BLaER1 (cell line): Measurements from ENCODE around the gene NOL4.
"Not testable (repeated sequence)": the region's sequence is repeated elsewhere in the genome, so short reads cannot be mapped to it uniquely, and the experiment has no call there.

ENCODE experiments used
- H3K27ac ChIP-seq: shearing (Covaris generic); formaldehyde crosslinking; 2 replicates; pipeline ENCODE4 v1.8.1; 2022
- H3K27me3 ChIP-seq: shearing (Covaris generic); formaldehyde crosslinking; 2 replicates; pipeline ENCODE4 v1.8.1; 2022
- H3K36me3 ChIP-seq: shearing (Covaris generic); formaldehyde crosslinking; 2 replicates; pipeline ENCODE4 v1.8.1; 2022
- H3K4me1 ChIP-seq: shearing (Covaris generic); formaldehyde crosslinking; 2 replicates; pipeline ENCODE4 v1.8.1; 2022
- H3K4me2 ChIP-seq: shearing (Covaris generic); formaldehyde crosslinking; 2 replicates; pipeline ENCODE4 v1.8.1; 2022
- H3K4me3 ChIP-seq: shearing (Covaris generic); formaldehyde crosslinking; 2 replicates; pipeline ENCODE4 v1.8.1; 2022
- H3K9ac ChIP-seq: shearing (Covaris generic); formaldehyde crosslinking; 2 replicates; pipeline ENCODE4 v1.8.1; 2022
- H3K9me3 ChIP-seq: shearing (Covaris generic); formaldehyde crosslinking; 2 replicates; pipeline ENCODE4 v1.8.1; 2022
- H4K20me1 ChIP-seq: shearing (Covaris generic); formaldehyde crosslinking; 2 replicates; pipeline ENCODE4 v1.8.1; 2022
- Cebpa-rat ChIP-seq: shearing (Covaris generic); IDR thresholded peaks from 2 replicates; pipeline ENCODE4 v1.8.1; 2022

The NOL4 gene, protein sequence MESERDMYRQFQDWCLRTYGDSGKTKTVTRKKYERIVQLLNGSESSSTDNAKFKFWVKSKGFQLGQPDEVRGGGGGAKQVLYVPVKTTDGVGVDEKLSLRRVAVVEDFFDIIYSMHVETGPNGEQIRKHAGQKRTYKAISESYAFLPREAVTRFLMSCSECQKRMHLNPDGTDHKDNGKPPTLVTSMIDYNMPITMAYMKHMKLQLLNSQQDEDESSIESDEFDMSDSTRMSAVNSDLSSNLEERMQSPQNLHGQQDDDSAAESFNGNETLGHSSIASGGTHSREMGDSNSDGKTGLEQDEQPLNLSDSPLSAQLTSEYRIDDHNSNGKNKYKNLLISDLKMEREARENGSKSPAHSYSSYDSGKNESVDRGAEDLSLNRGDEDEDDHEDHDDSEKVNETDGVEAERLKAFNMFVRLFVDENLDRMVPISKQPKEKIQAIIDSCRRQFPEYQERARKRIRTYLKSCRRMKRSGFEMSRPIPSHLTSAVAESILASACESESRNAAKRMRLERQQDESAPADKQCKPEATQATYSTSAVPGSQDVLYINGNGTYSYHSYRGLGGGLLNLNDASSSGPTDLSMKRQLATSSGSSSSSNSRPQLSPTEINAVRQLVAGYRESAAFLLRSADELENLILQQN

DNA sequence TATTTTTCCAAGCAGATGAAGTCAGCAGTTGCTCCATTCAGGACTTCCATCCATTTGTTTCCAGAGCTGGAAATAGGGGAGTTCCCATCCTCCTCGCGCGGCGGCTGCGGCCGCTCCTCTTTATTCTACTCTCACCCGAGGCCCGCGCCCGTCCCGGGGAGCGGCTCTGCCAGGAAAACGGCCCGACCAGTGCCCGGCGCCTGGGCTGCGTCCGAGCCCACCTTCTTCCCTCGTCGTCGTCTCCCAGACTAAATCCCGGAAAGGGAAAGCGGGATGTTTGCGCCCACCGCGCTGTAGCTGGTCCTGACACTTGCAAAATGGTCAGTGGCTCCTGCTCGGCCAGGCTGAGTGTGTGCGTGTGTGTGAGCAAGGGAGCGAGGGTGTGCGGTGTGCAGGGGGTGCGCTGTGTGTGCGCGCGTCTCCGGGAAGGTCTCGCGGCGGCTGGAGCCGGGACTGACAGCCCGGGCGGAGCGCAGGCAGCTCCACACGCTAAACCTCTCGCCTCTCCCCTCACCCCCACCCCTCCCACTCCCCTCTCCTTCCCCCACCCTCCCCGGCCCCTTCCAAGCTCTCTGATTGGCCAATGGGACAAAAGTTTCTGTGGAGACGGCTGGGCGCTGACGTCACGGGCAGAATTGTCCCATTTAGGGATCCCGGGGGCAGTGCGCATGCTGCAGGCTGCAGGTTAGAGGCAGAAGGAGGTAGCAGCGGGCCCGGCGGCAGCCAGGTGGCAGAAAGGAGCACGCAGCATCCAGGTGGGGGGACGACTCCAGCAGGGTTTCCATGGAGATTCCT is at the start of gene NOL4:
TSS of gene NOL4 (minus strand) at position 491 of the 795 bp plus-strand sequence. CDS start 1,660 bp downstream, outside the sequence.
- TF ChIP-seq Cebpa-rat = no peak
- no peaks in the 10 kb centered on the region for H3K36me3 ChIP-seq
- no peaks in the 10 kb centered on the region for H3K4me1 ChIP-seq
- H4K20me1 ChIP-seq = no peaks in the 10 kb centered on the region
- no peak within 1 kb of the TSS for H3K9ac ChIP-seq
- no peak within 1 kb of the TSS for H3K4me2 ChIP-seq
- H3K27me3 ChIP-seq = no peaks in the 10 kb centered on the region
- peaks cover 28% of the 10 kb centered on the region for H3K9me3 ChIP-seq
- H3K27ac ChIP-seq = no peak within 1 kb of the TSS
- H3K4me3 ChIP-seq = no peak within 1 kb of the TSS

DNA sequence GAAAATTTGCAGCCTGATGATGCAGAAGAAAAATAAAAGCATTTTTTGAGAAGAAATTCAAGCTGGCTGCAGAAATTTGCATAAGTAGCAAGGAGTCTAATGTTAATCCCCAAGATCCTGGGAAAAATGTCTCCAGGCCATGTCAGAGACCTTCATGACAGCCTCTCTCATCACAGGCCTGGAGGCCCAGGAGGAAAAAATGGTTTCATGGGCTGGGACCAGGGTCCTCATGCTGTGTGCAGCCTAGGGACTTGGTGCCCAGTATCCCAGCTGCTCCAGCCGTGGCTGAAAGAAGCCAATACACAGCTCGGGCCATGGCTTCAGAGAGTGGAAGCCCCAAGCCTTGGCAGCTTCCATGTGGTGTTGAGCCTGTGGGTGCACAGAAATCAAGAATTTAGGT is 41.3 kb upstream of the NOL4 start:
- not testable (repeated sequence) for H3K4me2 ChIP-seq, H3K27ac ChIP-seq, H3K9ac ChIP-seq, H4K20me1 ChIP-seq, H3K4me3 ChIP-seq, H3K36me3 ChIP-seq, H3K27me3 ChIP-seq, H3K4me1 ChIP-seq
- peaks cover 24% of the 10 kb centered on the region for H3K9me3 ChIP-seq

DNA sequence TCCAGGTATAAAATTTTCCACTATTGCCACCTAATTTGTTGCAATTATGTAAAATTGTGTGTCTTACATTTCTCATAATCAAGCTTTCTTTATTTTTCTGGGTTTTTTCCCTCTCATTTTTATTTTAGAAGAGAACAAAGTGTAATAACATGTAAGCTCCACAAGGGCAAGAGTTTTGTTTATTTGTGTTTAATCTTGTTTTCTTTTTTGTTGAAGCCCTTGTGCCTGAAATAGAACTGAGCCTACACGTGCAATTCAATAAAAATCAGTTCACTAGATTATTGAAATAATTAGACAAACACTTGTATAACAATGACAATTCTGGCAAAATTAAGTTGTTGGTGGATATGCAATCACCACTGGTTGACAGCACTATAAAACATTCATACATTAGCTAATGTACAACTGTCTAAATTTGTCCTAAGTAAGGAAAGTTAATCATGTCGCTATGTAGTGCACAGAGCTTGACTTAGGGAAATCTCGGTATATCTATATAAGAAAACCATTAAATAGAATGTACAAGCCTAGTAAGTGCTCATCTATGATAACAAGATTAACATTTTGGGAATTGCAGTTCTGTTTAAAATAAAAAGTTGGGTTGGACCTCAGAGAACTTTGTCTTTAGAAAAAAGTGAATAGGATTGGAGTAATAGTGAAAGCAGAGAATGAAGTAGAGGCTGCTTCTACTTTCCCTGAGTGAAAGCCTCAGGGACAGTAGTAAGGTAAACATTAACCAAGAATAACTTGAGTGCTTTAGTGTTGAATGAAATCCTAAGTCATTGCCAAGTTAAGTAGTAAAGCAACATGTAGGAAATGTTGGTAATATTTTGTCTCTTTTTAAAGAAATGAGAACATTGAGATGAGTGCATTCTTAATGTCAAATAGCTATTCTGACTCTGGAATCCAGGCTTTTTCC is 37.4 kb upstream of the NOL4 start:
- H3K9me3 ChIP-seq = peaks cover 24% of the 10 kb centered on the region
- H3K27ac ChIP-seq = no peak overlapping the region
- no peak overlapping the region for H3K4me3 ChIP-seq
- H3K4me1 ChIP-seq = no peaks in the 10 kb centered on the region
- no peaks in the 10 kb centered on the region for H4K20me1 ChIP-seq
- no peak for TF ChIP-seq Cebpa-rat
- H3K36me3 ChIP-seq = no peaks in the 10 kb centered on the region
- no peaks in the 10 kb centered on the region for H3K27me3 ChIP-seq
- H3K9ac ChIP-seq = no peak overlapping the region
- H3K4me2 ChIP-seq = no peak overlapping the region

DNA sequence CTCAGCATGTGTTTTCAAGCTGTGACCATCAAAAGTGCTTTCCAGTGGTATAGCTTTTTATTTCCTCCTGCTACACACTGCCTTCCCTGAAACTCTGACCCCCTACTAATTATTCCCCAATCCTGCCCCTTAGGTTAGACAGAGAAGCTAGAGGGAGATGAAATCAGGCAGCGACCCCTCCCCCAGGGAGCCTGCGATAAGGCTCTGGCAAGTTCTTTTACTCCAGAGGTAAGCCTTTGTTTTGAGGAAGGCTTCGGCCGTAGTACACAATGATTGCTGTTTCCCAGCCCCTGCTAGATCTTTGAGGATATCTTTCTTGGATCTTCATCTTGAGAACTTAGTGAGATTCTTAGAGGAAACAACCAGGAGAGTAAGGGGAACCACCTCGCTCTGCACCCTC is 33.5 kb upstream of the NOL4 start:
- TF ChIP-seq Cebpa-rat = no peak
- Histone ChIP-seq H3K4me3 (no peak overlapping the region), H3K9me3 (no peaks in the 10 kb centered on the region), H3K9ac (no peak overlapping the region), H4K20me1 (no peaks in the 10 kb centered on the region), H3K27ac (no peak overlapping the region), H3K4me1 (no peaks in the 10 kb centered on the region), H3K4me2 (no peak overlapping the region), H3K36me3 (no peaks in the 10 kb centered on the region), H3K27me3 (no peaks in the 10 kb centered on the region)

DNA sequence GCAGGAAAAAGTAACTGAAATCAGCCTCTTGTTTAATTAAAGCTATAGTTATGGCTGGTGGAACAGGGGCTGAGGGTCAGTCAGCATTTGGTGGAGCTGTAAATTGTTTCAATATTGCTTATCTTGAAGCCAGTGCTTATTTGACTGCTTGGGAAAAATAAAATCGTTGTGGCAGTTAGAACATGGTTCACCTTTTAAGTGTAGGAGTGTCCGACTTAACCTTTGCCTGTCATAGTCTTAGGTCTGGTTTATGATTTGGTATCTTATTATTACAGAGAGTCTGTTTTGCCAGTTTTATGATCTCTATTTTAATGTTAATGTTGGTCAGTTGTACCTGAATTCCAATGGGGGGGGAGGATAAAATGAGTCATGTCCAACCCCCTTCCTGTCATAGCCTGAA is 27.2 kb upstream of the NOL4 start:
- H3K9me3 ChIP-seq = peaks cover 16% of the 10 kb centered on the region
- no peaks in the 10 kb centered on the region for H3K27me3 ChIP-seq
- no peak overlapping the region for H3K27ac ChIP-seq
- H3K4me2 ChIP-seq = no peak overlapping the region
- no peaks in the 10 kb centered on the region for H3K4me1 ChIP-seq
- no peaks in the 10 kb centered on the region for H3K36me3 ChIP-seq
- no peaks in the 10 kb centered on the region for H4K20me1 ChIP-seq
- no peak overlapping the region for H3K9ac ChIP-seq
- no peak overlapping the region for H3K4me3 ChIP-seq
- no peak for TF ChIP-seq Cebpa-rat

DNA sequence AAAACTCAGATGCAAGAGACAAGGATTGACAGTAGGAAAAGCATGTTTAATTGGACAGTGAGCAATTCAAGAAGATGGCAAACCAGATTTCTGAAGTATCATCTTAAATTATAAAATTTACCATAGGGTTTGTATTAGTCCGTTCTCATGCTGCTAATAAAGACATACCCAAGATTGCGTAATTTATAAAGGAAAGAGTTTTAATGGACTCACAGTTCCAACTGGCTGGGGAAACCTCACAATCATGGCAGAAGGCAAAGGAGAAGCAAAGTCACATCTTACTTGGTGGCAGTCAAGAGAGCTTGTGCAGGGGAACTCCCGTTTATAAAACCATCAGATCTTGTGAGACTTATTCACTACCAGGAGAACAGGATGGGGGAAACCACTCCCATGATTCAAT is 24.0 kb upstream of the NOL4 start:
- peaks cover 16% of the 10 kb centered on the region for H3K9me3 ChIP-seq
- H3K27me3 ChIP-seq = no peaks in the 10 kb centered on the region
- no peaks in the 10 kb centered on the region for H4K20me1 ChIP-seq
- TF ChIP-seq Cebpa-rat = peak; percentile 59; the same call in 1 of the 2 replicates
- no peaks in the 10 kb centered on the region for H3K36me3 ChIP-seq
- H3K4me1 ChIP-seq = no peaks in the 10 kb centered on the region
- no peak overlapping the region for H3K9ac ChIP-seq
- no peak overlapping the region for H3K4me2 ChIP-seq
- H3K4me3 ChIP-seq = no peak overlapping the region
- no peak overlapping the region for H3K27ac ChIP-seq

DNA sequence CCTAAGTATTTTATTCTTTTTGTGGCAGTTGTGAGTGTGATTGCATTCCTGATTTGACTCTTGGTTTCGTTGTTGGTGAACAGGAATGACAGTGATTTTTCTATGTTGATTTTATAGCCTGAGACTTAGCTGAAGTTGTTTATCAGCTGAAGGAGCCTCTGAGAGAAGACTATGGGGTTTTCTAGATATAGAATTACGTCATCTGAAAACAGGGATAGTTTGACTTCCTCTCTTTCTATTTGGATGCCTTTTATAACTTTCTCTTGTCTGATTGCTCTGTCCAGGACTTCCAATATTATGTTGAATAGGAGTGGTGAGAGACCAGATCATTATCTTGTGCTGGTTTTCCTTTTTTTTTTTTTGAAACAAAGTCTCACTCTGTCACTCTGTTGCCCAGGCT is 18.0 kb upstream of the NOL4 start:
- no peak for TF ChIP-seq Cebpa-rat

DNA sequence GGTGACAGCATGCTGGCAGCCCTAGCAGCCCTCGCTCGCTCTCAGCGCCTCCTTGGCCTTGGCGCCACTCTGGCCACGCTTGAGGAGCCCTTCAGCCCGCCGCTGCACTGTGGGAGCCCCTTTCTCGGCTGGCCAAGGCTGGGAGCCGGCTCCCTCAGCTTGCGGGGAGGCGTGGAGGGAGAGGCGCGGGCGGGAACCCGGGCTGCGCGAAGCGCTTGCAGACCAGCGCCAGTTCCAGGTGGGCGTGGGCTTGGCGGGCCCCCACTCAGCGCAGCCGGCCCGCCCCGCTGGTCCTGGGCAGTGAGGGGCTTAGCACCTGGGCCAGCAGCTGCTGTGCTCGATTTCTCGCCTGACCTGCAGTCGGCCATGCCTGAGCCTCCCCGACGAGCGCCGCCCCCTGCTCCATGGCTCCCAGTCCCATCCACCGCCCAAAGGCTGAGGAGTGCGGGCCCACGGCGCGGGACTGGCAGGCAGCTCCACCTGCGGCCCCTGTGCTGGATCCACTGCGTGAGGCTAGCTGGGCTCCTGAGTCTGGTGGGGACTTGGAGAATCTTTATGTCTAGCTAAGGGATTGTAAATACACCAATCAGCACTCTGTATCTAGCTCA is 9.2 kb upstream of the NOL4 start:
- not testable (repeated sequence) for H3K9ac ChIP-seq, H3K27me3 ChIP-seq, H3K4me3 ChIP-seq, H3K4me2 ChIP-seq, H3K27ac ChIP-seq, H3K4me1 ChIP-seq, H4K20me1 ChIP-seq, H3K36me3 ChIP-seq
- H3K9me3 ChIP-seq = peaks cover 11% of the 10 kb centered on the region

More for the DNA sequence above, 18.0 kb upstream of the NOL4 start:
- H3K9me3 ChIP-seq = 0 out of 2 replicates have a peak, but pooled peaks cover 7% of the 10 kb centered on the region
- H3K27ac ChIP-seq = no peak overlapping the region
- H3K4me1 ChIP-seq = no peaks in the 10 kb centered on the region
- H3K4me3 ChIP-seq = no peak overlapping the region
- no peak overlapping the region for H3K4me2 ChIP-seq
- H4K20me1 ChIP-seq = no peaks in the 10 kb centered on the region
- H3K36me3 ChIP-seq = no peaks in the 10 kb centered on the region
- no peaks in the 10 kb centered on the region for H3K27me3 ChIP-seq
- H3K9ac ChIP-seq = no peak overlapping the region

DNA sequence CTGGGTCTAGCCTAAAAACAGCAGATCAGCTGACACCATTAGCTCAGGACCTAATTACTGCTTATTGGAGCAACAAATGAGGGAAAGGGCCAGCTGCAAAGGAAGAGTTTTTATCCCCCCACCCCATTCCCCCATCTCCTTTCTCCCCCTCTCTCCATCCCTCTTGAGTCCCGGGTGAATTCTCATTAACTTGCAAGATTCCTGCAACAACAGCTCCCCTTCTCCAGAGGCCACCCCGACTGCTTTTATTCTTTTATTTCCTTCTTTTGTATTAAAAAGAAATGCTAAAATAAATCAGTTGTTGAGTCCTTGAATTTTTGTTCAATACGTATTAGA is 473 bp upstream of the NOL4 start:
- no peaks in the 10 kb centered on the region for H3K4me1 ChIP-seq
- no peak overlapping the region for H3K9ac ChIP-seq
- no peak for TF ChIP-seq Cebpa-rat
- no peak overlapping the region for H3K4me3 ChIP-seq
- H3K9me3 ChIP-seq = peaks cover 28% of the 10 kb centered on the region
- H3K27me3 ChIP-seq = no peaks in the 10 kb centered on the region
- no peaks in the 10 kb centered on the region for H4K20me1 ChIP-seq
- H3K4me2 ChIP-seq = no peak overlapping the region
- H3K27ac ChIP-seq = no peak overlapping the region
- H3K36me3 ChIP-seq = no peaks in the 10 kb centered on the region
